Fibroblast of lung (primary cell): ENCODE data around the gene EXOC3L2. TPM values are rescaled to one million over a fixed set of nuclear protein-coding genes. Genes with fewer than 3 reads are reported as not detected.

ENCODE experiments used
- DNase-seq, 2 donors: peaks; one replicate each; pipeline versions ENCODE4 v3.0.0 to v3.0.0-alpha.2; 2010; ENCODE audit warnings: low read depth in 2 of 2
- H2AFZ ChIP-seq: 2 replicates; pipeline ENCODE4 v1.5.1; 2012; ENCODE audit warnings: low read length, control low read depth, inconsistent platforms
- H3K27ac ChIP-seq: 2 replicates; pipeline ENCODE4 v1.5.1; 2011; ENCODE audit warnings: low read length, control low read depth; ENCODE audit not compliant: insufficient read depth
- H3K27me3 ChIP-seq: 2 replicates; pipeline ENCODE4 v1.5.1; 2011; ENCODE audit warnings: mild to moderate bottlenecking, low read length; ENCODE audit not compliant: control insufficient read depth, insufficient read depth
- H3K36me3 ChIP-seq: 2 replicates; pipeline ENCODE4 v1.5.1; 2011; ENCODE audit warnings: low read length; ENCODE audit not compliant: control insufficient read depth, insufficient read depth
- H3K4me1 ChIP-seq: 2 replicates; pipeline ENCODE4 v1.5.1; 2011; ENCODE audit warnings: low read length; ENCODE audit not compliant: control insufficient read depth, insufficient read depth; ENCODE audit errors: extremely low read depth
- H3K4me2 ChIP-seq: 2 replicates; pipeline ENCODE4 v1.5.1; 2011; ENCODE audit warnings: low read length, control low read depth; ENCODE audit not compliant: insufficient read depth; ENCODE audit errors: extremely low read depth
- H3K4me3 ChIP-seq, 4 experiments: fragments of 200-600 bp in 1 of 4; sonication (generic) in 1 of 4; replicated peaks in 1 of 4; 2 replicates each; pipeline ENCODE4 v1.5.1; 2011 to 2016; ENCODE audit warnings: low read length in 4 of 4, low read depth in 3 of 4, mild to moderate bottlenecking in 3 of 4, control low read depth in 2 of 4, inconsistent platforms in 1 of 4, mixed read lengths in 1 of 4; ENCODE audit not compliant: insufficient read depth in 1 of 4; ENCODE audit errors: control extremely low read depth in 1 of 4
- H3K79me2 ChIP-seq: 2 replicates; pipeline ENCODE4 v1.5.1; 2012; ENCODE audit warnings: mild to moderate bottlenecking, low read length, inconsistent platforms; ENCODE audit not compliant: control insufficient read depth, insufficient read depth
- H3K9ac ChIP-seq: 2 replicates; pipeline ENCODE4 v1.5.1; 2011; ENCODE audit warnings: mild to moderate bottlenecking, low read length, control low read depth; ENCODE audit not compliant: insufficient read depth
- H3K9me3 ChIP-seq: 2 replicates; pipeline ENCODE4 v1.5.1; 2012; ENCODE audit warnings: low read depth, low read length; ENCODE audit not compliant: control insufficient read depth, insufficient read depth
- H4K20me1 ChIP-seq: 2 replicates; pipeline ENCODE4 v1.5.1; 2011; ENCODE audit warnings: low read length; ENCODE audit not compliant: control insufficient read depth, insufficient read depth; ENCODE audit errors: extremely low read depth
- CTCF ChIP-seq, 2 donors: IDR thresholded peaks in 1 of 2; conservative IDR thresholded peaks in 1 of 2; 1 replicate in 1 of 2; 2 replicates in 1 of 2; pipeline ENCODE4 v1.5.1; 2011 to 2012; ENCODE audit warnings: low read length in 2 of 2, control low read depth in 1 of 2, inconsistent platforms in 1 of 2, low read depth in 1 of 2, mild to moderate bottlenecking in 1 of 2
- EZH2 ChIP-seq: IDR thresholded peaks from 2 replicates; pipeline ENCODE4 v1.5.1; 2012; ENCODE audit warnings: low read length, control low read depth, mild to moderate bottlenecking; ENCODE audit errors: missing control alignments
- polyA minus RNA-seq: library from RNA; depleted of rRNA, polyadenylated mRNA; stranded (reverse); fragments of >200 nt; gene quantifications from 2 replicates; pipeline ENCODE4 v1.2.3, GENCODE V29; 2011; ENCODE audit warnings: low replicate concordance
- polyA plus RNA-seq, 2 donors: library from polyadenylated mRNA; depleted of rRNA in 1 of 2; stranded (reverse) in 1 of 2; unstranded in 1 of 2; fragments of >200 nt; gene quantifications; 2 replicates each; pipeline ENCODE4 v1.2.1, GENCODE V29; 2011 to 2012; ENCODE audit warnings: missing spikeins in 1 of 2
- total RNA-seq: library from RNA; depleted of rRNA; stranded (reverse); fragments of >200 nt; gene quantifications from 2 replicates; pipeline ENCODE4 v1.2.1, GENCODE V29; 2014

Gene EXOC3L2
- under 0.01 TPM in 1 of 2 replicates, not detected in the other for total RNA-seq
- polyA plus RNA-seq = not detected in 2 replicates
- polyA plus RNA-seq (2012) = not detected in 2 replicates
- 0.26 TPM in 1 of 2 replicates, not detected in the other for polyA minus RNA-seq

- Histone ChIP-seq H2AFZ (no peak within 1 kb of the TSS), H3K36me3 (no peaks in the 10 kb centered on the region), H3K4me1 (no peaks in the 10 kb centered on the region), H3K27ac (no peak within 1 kb of the TSS), H3K9ac (no peak within 1 kb of the TSS), H3K27me3 (no peaks in the 10 kb centered on the region), H3K9me3 (no peaks in the 10 kb centered on the region), H3K4me3 (no peak within 1 kb of the TSS), H3K79me2 (no peaks in the 10 kb centered on the region), H3K4me2 (no peak within 1 kb of the TSS), H4K20me1 (no peaks in the 10 kb centered on the region)
- DNase-seq = no peak
- TF ChIP-seq CTCF (conservative IDR thresholded peaks at IDR 0.05 in 1 of 2, IDR thresholded peaks at IDR 0.05 in 1 of 2; ENCODE audit: low read depth in 1 of 2, low read length in 2 of 2) (no peak), EZH2 (no peak)
These were observed at the start of gene EXOC3L2 for GRCh38 chr19:45245334-45245787. Gene EXOC3L2, minus strand, starts transcription at chr19:45245407. Its CDS starts 6,362 bp downstream, at chr19:45239045.

GRCh38 chr19:45294291-45295029 is 49.3 kb upstream of the EXOC3L2 start:
- no peaks in the 10 kb centered on the region for H3K27me3 ChIP-seq
- no peaks in the 10 kb centered on the region for H3K9me3 ChIP-seq
- no peak for TF ChIP-seq CTCF (conservative IDR thresholded peaks at IDR 0.05 in 1 of 2, IDR thresholded peaks at IDR 0.05 in 1 of 2; ENCODE audit: low read depth in 1 of 2, low read length in 2 of 2)
- TF ChIP-seq EZH2 = no peak
- peaks cover 1% of the 10 kb centered on the region for H3K36me3 ChIP-seq
- no peaks in the 10 kb centered on the region for H3K79me2 ChIP-seq
- H3K4me3 ChIP-seq = no peak overlapping the region
- no peak overlapping the region for H3K9ac ChIP-seq
- H3K27ac ChIP-seq = no peak overlapping the region
- no peaks in the 10 kb centered on the region for H3K4me1 ChIP-seq
- no peak overlapping the region for H3K4me2 ChIP-seq
- H4K20me1 ChIP-seq = no peaks in the 10 kb centered on the region
- DNase-seq = peak in 1 of 2 donors; percentile 32
- H2AFZ ChIP-seq = no peak overlapping the region

GRCh38 chr19:45293682-45294081 is 48.5 kb upstream of the EXOC3L2 start:
- DNase-seq = no peak
- H3K9me3 ChIP-seq = no peaks in the 10 kb centered on the region
- H3K9ac ChIP-seq = no peak overlapping the region
- no peaks in the 10 kb centered on the region for H3K79me2 ChIP-seq
- H3K4me1 ChIP-seq = no peaks in the 10 kb centered on the region
- no peak overlapping the region for H3K4me3 ChIP-seq
- H4K20me1 ChIP-seq = no peaks in the 10 kb centered on the region
- H3K4me2 ChIP-seq = no peak overlapping the region
- no peak overlapping the region for H2AFZ ChIP-seq
- no peak for TF ChIP-seq EZH2
- TF ChIP-seq CTCF (conservative IDR thresholded peaks at IDR 0.05 in 1 of 2, IDR thresholded peaks at IDR 0.05 in 1 of 2; ENCODE audit: low read depth in 1 of 2, low read length in 2 of 2) = no peak
- H3K27me3 ChIP-seq = no peaks in the 10 kb centered on the region
- H3K36me3 ChIP-seq = peaks cover 1% of the 10 kb centered on the region
- no peak overlapping the region for H3K27ac ChIP-seq
